ENCODE results near the gene DKK2. TPM values are rescaled to one million over a fixed set of nuclear protein-coding genes. Genes with fewer than 3 reads are reported as not detected.
A peak's percentile ranks its signal among the peaks of the same experiment; 100 is the strongest.

The DKK2 gene
- 0.17 TPM for polyA plus RNA-seq (2013, experiment 1 of 2)
- polyA plus RNA-seq (2013, experiment 2 of 2): 0.06 TPM

- H3K79me2 ChIP-seq (ENCODE audit: control insufficient read depth, insufficient read depth, low read length): no peaks in the 10 kb centered on the region
- H3K9ac ChIP-seq (ENCODE audit: low read length): no peak within 1 kb of the TSS
- no CpG with 5 or more reads among the region's 40 CpGs for WGBS (ENCODE audit: extremely low coverage, insufficient coverage, low lambda C conversion rate)
- H3K23ac ChIP-seq (ENCODE audit: low read length): no peak within 1 kb of the TSS
- H3K79me1 ChIP-seq (ENCODE audit: low read length): no peaks in the 10 kb centered on the region
- H3K27ac ChIP-seq (ENCODE audit: low read depth, low read length): no peak within 1 kb of the TSS
- no peaks in the 10 kb centered on the region for H3K36me3 ChIP-seq (ENCODE audit: control insufficient read depth, insufficient read depth, low read length)
- no peak within 1 kb of the TSS for H3K4ac ChIP-seq (ENCODE audit: low read depth, low read length)
- peaks cover 23% of the 10 kb centered on the region for H3K27me3 ChIP-seq (ENCODE audit: insufficient read depth, low read length, poor library complexity)
- H2BK5ac ChIP-seq (ENCODE audit: low read length): no peak within 1 kb of the TSS
- H3K18ac ChIP-seq (ENCODE audit: low read length): no peak within 1 kb of the TSS
- no peak within 1 kb of the TSS for H4K5ac ChIP-seq (ENCODE audit: low read length)
- H4K8ac ChIP-seq (ENCODE audit: low read depth, low read length): no peak within 1 kb of the TSS
- no peak within 1 kb of the TSS for H2AK5ac ChIP-seq (ENCODE audit: low read length)
- no peak within 1 kb of the TSS for H2BK120ac ChIP-seq (ENCODE audit: low read depth, low read length)
- peak; percentile 45 for DNase-seq
- H3K4me1 ChIP-seq (ENCODE audit: control insufficient read depth, low read depth, low read length): peaks cover 4% of the 10 kb centered on the region
- H2BK15ac ChIP-seq (replicated peaks; ENCODE audit: low read depth): no peak within 1 kb of the TSS
- H3K56ac ChIP-seq (ENCODE audit: low read length): no peak within 1 kb of the TSS
- H3K4me3 ChIP-seq (ENCODE audit: low read length): peak within 1 kb of the TSS; percentile 24
- H3K4me2 ChIP-seq (ENCODE audit: low read length): peak within 1 kb of the TSS; percentile 72
These were observed at the start of gene DKK2 for GRCh38 chr4:107035819-107036583. Gene DKK2 (minus strand): TSS chr4:107036313. CDS start chr4:107035591, 722 bp downstream.

GRCh38 chr4:107077192-107077591 is 41.1 kb upstream of the DKK2 start:
- no peak overlapping the region for H3K23ac ChIP-seq (ENCODE audit: low read length)
- no peak overlapping the region for H3K9ac ChIP-seq (ENCODE audit: low read length)
- H3K4me2 ChIP-seq (ENCODE audit: low read length): no peak overlapping the region
- H4K8ac ChIP-seq (ENCODE audit: low read depth, low read length): no peak overlapping the region
- H3K27me3 ChIP-seq (ENCODE audit: insufficient read depth, low read length, poor library complexity): no peaks in the 10 kb centered on the region
- no peak overlapping the region for H3K4me3 ChIP-seq (ENCODE audit: low read length)
- H3K79me2 ChIP-seq (ENCODE audit: control insufficient read depth, insufficient read depth, low read length): no peaks in the 10 kb centered on the region
- WGBS (ENCODE audit: extremely low coverage, insufficient coverage, low lambda C conversion rate): no CpG with 5 or more reads among the region's 4 CpGs
- no peak overlapping the region for H2BK5ac ChIP-seq (ENCODE audit: low read length)
- H2BK120ac ChIP-seq (ENCODE audit: low read depth, low read length): no peak overlapping the region
- H3K79me1 ChIP-seq (ENCODE audit: low read length): no peaks in the 10 kb centered on the region
- no peak overlapping the region for H3K4ac ChIP-seq (ENCODE audit: low read depth, low read length)
- H3K4me1 ChIP-seq (ENCODE audit: control insufficient read depth, low read depth, low read length): no peaks in the 10 kb centered on the region
- H3K27ac ChIP-seq (ENCODE audit: low read depth, low read length): no peak overlapping the region
- no peak overlapping the region for H4K5ac ChIP-seq (ENCODE audit: low read length)
- no peak overlapping the region for H2AK5ac ChIP-seq (ENCODE audit: low read length)
- no peaks in the 10 kb centered on the region for H3K36me3 ChIP-seq (ENCODE audit: control insufficient read depth, insufficient read depth, low read length)
- H3K18ac ChIP-seq (ENCODE audit: low read length): no peak overlapping the region
- no peak overlapping the region for H3K56ac ChIP-seq (ENCODE audit: low read length)
- DNase-seq: no peak
- no peak overlapping the region for H2BK15ac ChIP-seq (replicated peaks; ENCODE audit: low read depth)

GRCh38 chr4:107072836-107073736 is 37.0 kb upstream of the DKK2 start:
- Histone ChIP-seq H3K4me3 (ENCODE audit: low read length) (no peak overlapping the region), H3K27ac (ENCODE audit: low read depth, low read length) (no peak overlapping the region), H3K36me3 (ENCODE audit: control insufficient read depth, insufficient read depth, low read length) (no peaks in the 10 kb centered on the region), H3K4me1 (ENCODE audit: control insufficient read depth, low read depth, low read length) (no peaks in the 10 kb centered on the region), H3K23ac (ENCODE audit: low read length) (no peak overlapping the region), H2BK120ac (ENCODE audit: low read depth, low read length) (no peak overlapping the region), H3K56ac (ENCODE audit: low read length) (no peak overlapping the region), H3K9ac (ENCODE audit: low read length) (no peak overlapping the region), H3K79me1 (ENCODE audit: low read length) (no peaks in the 10 kb centered on the region), H4K8ac (ENCODE audit: low read depth, low read length) (no peak overlapping the region), H4K5ac (ENCODE audit: low read length) (no peak overlapping the region), H3K4ac (ENCODE audit: low read depth, low read length) (no peak overlapping the region), H3K79me2 (ENCODE audit: control insufficient read depth, insufficient read depth, low read length) (no peaks in the 10 kb centered on the region), H2BK5ac (ENCODE audit: low read length) (no peak overlapping the region), H2AK5ac (ENCODE audit: low read length) (no peak overlapping the region), H3K18ac (ENCODE audit: low read length) (no peak overlapping the region), H3K27me3 (ENCODE audit: insufficient read depth, low read length, poor library complexity) (no peaks in the 10 kb centered on the region), H2BK15ac (replicated peaks; ENCODE audit: low read depth) (no peak overlapping the region), H3K4me2 (ENCODE audit: low read length) (no peak overlapping the region)
- WGBS (ENCODE audit: extremely low coverage, insufficient coverage, low lambda C conversion rate): no CpG with 5 or more reads among the region's 32 CpGs
- no peak for DNase-seq

- no peak for DNase-seq
- Histone ChIP-seq H3K27ac (ENCODE audit: low read depth, low read length) (no peak overlapping the region), H3K4me2 (ENCODE audit: low read length) (no peak overlapping the region), H2BK5ac (ENCODE audit: low read length) (no peak overlapping the region), H2AK5ac (ENCODE audit: low read length) (no peak overlapping the region), H3K23ac (ENCODE audit: low read length) (no peak overlapping the region), H4K8ac (ENCODE audit: low read depth, low read length) (no peak overlapping the region), H3K4me3 (ENCODE audit: low read length) (no peak overlapping the region), H3K79me1 (ENCODE audit: low read length) (no peaks in the 10 kb centered on the region), H4K5ac (ENCODE audit: low read length) (no peak overlapping the region), H3K36me3 (ENCODE audit: control insufficient read depth, insufficient read depth, low read length) (no peaks in the 10 kb centered on the region), H3K4me1 (ENCODE audit: control insufficient read depth, low read depth, low read length) (no peaks in the 10 kb centered on the region), H3K27me3 (ENCODE audit: insufficient read depth, low read length, poor library complexity) (no peaks in the 10 kb centered on the region), H3K9ac (ENCODE audit: low read length) (no peak overlapping the region), H3K4ac (ENCODE audit: low read depth, low read length) (no peak overlapping the region), H3K56ac (ENCODE audit: low read length) (no peak overlapping the region), H3K18ac (ENCODE audit: low read length) (no peak overlapping the region), H2BK120ac (ENCODE audit: low read depth, low read length) (no peak overlapping the region), H2BK15ac (replicated peaks; ENCODE audit: low read depth) (no peak overlapping the region), H3K79me2 (ENCODE audit: control insufficient read depth, insufficient read depth, low read length) (no peaks in the 10 kb centered on the region)
These were observed 35.0 kb upstream of the DKK2 start for GRCh38 chr4:107071108-107071507.

GRCh38 chr4:107069049-107069448 is 32.9 kb upstream of the DKK2 start:
- H2AK5ac ChIP-seq (ENCODE audit: low read length): no peak overlapping the region
- no peak overlapping the region for H3K56ac ChIP-seq (ENCODE audit: low read length)
- WGBS (ENCODE audit: extremely low coverage, insufficient coverage, low lambda C conversion rate): no CpG with 5 or more reads among the region's 3 CpGs
- no peaks in the 10 kb centered on the region for H3K36me3 ChIP-seq (ENCODE audit: control insufficient read depth, insufficient read depth, low read length)
- H3K79me1 ChIP-seq (ENCODE audit: low read length): no peaks in the 10 kb centered on the region
- no peak overlapping the region for H2BK120ac ChIP-seq (ENCODE audit: low read depth, low read length)
- H3K18ac ChIP-seq (ENCODE audit: low read length): no peak overlapping the region
- H3K4ac ChIP-seq (ENCODE audit: low read depth, low read length): no peak overlapping the region
- no peak overlapping the region for H3K4me3 ChIP-seq (ENCODE audit: low read length)
- no peaks in the 10 kb centered on the region for H3K27me3 ChIP-seq (ENCODE audit: insufficient read depth, low read length, poor library complexity)
- no peak overlapping the region for H2BK15ac ChIP-seq (replicated peaks; ENCODE audit: low read depth)
- H4K5ac ChIP-seq (ENCODE audit: low read length): no peak overlapping the region
- no peak for DNase-seq
- no peaks in the 10 kb centered on the region for H3K79me2 ChIP-seq (ENCODE audit: control insufficient read depth, insufficient read depth, low read length)
- H4K8ac ChIP-seq (ENCODE audit: low read depth, low read length): no peak overlapping the region
- H3K9ac ChIP-seq (ENCODE audit: low read length): no peak overlapping the region
- H2BK5ac ChIP-seq (ENCODE audit: low read length): no peak overlapping the region
- H3K27ac ChIP-seq (ENCODE audit: low read depth, low read length): no peak overlapping the region
- no peak overlapping the region for H3K4me2 ChIP-seq (ENCODE audit: low read length)
- no peaks in the 10 kb centered on the region for H3K4me1 ChIP-seq (ENCODE audit: control insufficient read depth, low read depth, low read length)
- no peak overlapping the region for H3K23ac ChIP-seq (ENCODE audit: low read length)

Data from mesendoderm (in vitro differentiated cells).